SU-DHL-6 (cell line): ENCODE measurements around the gene CCDC182.

Experiments
- EZH2phosphoT487 ChIP-seq: fragments of 200-600 bp; sonication (generic), shearing (Covaris generic); conservative IDR thresholded peaks from 2 replicates; pipeline ENCODE4 v1.6.1; 2018; ENCODE audit warnings: mild to moderate bottlenecking, antibody characterized with exemption, low read length, moderate library complexity, mixed read lengths
- TF ChIP-seq, protein P1 (sequence below): fragments of 200-600 bp; sonication (generic); IDR thresholded peaks from one replicate; pipeline ENCODE4 v1.5.1; 2017; ENCODE audit warnings: antibody characterized with exemption, mild to moderate bottlenecking, low read length, moderate library complexity; ENCODE audit not compliant: insufficient read depth, poor library complexity, severe bottlenecking

GRCh38 chr17:57774872-57775271 is 29.8 kb upstream of the CCDC182 start:
- TF ChIP-seq, protein P1, sequence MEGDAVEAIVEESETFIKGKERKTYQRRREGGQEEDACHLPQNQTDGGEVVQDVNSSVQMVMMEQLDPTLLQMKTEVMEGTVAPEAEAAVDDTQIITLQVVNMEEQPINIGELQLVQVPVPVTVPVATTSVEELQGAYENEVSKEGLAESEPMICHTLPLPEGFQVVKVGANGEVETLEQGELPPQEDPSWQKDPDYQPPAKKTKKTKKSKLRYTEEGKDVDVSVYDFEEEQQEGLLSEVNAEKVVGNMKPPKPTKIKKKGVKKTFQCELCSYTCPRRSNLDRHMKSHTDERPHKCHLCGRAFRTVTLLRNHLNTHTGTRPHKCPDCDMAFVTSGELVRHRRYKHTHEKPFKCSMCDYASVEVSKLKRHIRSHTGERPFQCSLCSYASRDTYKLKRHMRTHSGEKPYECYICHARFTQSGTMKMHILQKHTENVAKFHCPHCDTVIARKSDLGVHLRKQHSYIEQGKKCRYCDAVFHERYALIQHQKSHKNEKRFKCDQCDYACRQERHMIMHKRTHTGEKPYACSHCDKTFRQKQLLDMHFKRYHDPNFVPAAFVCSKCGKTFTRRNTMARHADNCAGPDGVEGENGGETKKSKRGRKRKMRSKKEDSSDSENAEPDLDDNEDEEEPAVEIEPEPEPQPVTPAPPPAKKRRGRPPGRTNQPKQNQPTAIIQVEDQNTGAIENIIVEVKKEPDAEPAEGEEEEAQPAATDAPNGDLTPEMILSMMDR = no peak
- no peak for TF ChIP-seq EZH2phosphoT487
